H54 (cell line): ENCODE measurements around the gene TSPAN3.

ENCODE experiments used
- DNase-seq: peaks from one replicate; pipeline ENCODE4 v3.0.0; 2011; ENCODE audit warnings: low spot score, mixed read lengths; ENCODE audit not compliant: insufficient read length
- FAIRE-seq: peaks from 3 replicates; lab custom pipeline; 2011; peaks lifted over from hg19 to GRCh38; lab: Jason Lieb, UNC
- POLR2A ChIP-seq: IDR thresholded peaks from 2 replicates; pipeline ENCODE4 v1.6.1; 2011; ENCODE audit warnings: low read depth, mild to moderate bottlenecking, low read length

The TSPAN3 gene

GRCh38 chr15:76999996-77000395, 70.9 kb downstream of the TSPAN3 start:
- FAIRE-seq, result no peak
- DNase-seq, result no peak
- no peak for TF ChIP-seq POLR2A

- FAIRE-seq (no peak), DNase-seq (no peak)
- no peak for TF ChIP-seq POLR2A
These were observed 72.1 kb downstream of the TSPAN3 start for GRCh38 chr15:76998663-76999285.

- peak; percentile 35 for DNase-seq
- no peak for FAIRE-seq
- no peak for TF ChIP-seq POLR2A
These were observed 74.1 kb downstream of the TSPAN3 start for GRCh38 chr15:76996526-76997401.

DNA sequence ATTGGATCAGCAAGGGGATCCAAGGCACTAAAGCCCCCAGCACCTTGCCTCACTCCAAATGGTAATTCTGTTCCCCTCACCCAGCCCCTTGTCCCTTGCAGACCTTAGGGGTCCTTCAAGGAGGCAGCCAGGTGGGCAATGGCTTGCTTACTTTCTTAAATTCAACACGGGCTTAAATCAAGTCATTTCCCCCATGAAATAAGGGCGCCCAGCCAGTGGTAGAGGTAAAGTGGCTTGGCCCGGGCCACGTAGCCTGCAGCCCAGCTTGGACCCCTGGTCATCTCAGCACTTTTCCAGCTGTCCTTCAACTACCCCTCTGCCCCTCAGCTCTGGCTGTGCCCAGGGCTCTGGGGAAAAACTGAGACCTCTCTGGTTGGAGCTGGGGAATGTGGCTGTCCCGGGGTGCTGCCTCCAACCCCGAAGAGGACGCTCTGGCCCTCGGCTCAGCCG, 74.8 kb downstream of the TSPAN3 start:
- no peak for TF ChIP-seq POLR2A
- FAIRE-seq, result no peak
- no peak for DNase-seq

- TF ChIP-seq POLR2A, result no peak
- no peak for FAIRE-seq
- no peak for DNase-seq
These were observed 75.7 kb downstream of the TSPAN3 start, which contains the start of gene PSTPIP1 for GRCh38 chr15:76994971-76995945. Gene PSTPIP1 (plus strand): TSS chr15:76995126. CDS start chr15:76995574, 448 bp downstream.

- no peak for DNase-seq
- TF ChIP-seq POLR2A, result no peak
- no peak for FAIRE-seq
These were observed 76.4 kb downstream of the TSPAN3 start for GRCh38 chr15:76994496-76994895.

- no peak for TF ChIP-seq POLR2A
- FAIRE-seq (no peak), DNase-seq (peak; percentile 44)
These were observed 76.9 kb downstream of the TSPAN3 start for GRCh38 chr15:76994001-76994400.

- DNase-seq, result no peak
- TF ChIP-seq POLR2A, result no peak
- no peak for FAIRE-seq
These were observed 77.7 kb downstream of the TSPAN3 start for GRCh38 chr15:76993114-76993725.

DNA sequence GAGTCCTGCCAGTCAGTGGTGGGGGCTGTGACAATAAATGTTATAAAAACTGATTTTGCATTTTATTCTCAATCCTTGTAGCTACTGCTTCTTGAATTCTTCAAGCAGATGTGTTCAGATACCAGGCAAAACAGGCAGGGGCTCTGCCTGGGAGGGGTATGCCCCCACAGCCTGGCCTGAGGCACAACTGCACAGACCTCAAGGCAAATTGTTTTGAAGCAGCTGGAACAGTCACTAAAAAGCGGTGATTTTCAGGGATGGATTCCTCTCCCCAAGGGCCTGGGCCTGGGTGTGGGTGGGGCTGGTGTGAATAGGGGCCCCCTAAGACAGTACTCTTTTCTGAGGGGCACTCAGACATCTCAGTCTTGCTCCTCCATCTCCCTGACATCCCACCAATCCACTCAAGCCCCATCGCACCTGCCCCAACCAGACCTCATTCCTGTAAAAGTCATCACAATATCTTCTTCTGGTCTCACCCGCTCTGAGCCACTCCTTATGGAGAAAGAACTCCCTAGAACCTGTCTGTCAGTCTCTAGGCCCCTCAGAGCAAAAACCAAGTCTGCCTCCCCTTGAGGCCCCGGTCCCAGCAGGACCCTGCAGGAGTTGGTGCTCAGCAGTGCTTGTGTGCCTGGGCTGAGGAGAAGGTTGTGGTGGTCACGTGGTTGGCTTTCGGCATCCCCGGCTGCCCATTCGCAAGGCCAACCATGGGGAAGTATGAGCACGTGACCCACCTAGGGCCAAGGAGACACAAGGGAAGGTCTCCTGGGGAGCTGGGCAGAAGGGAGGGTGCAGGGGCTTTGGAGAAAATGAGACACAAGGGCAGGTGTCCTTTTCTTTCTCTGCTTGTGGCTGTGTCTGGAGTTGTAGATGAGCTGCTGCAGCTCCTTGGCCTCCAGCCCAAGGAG, 78.9 kb downstream of the TSPAN3 start:
- no peak for TF ChIP-seq POLR2A
- FAIRE-seq (no peak), DNase-seq (no peak)
